ENCODE data around the gene PLA2G12A. TPM values are rescaled to one million over a fixed set of nuclear protein-coding genes. Genes with fewer than 3 reads are reported as not detected.

PLA2G12A gene
- total RNA-seq, 1 donor from 2014 or later: 17.8 TPM

DNA sequence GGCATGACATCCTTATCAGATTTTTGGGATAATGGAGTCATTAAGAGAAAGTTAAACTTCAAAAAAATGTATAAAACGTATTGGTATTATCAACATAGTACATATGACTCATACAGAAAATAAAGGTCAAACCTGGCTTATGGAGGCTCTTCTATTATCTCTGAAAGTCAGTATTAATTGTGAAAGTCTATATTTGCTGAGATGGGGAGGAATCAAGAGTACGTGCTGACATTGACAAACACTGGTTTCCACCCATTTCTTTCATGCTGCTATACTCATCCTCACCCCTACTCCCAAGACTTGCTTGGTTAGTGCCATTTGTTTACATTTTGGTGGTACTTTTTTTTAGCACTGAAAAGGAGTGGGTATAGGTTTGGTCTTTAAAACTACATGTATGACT lies 30.8 kb upstream of the PLA2G12A start:
- H2AFZ ChIP-seq (replicated peaks): no peak overlapping the region
- no peak overlapping the region for H3K9ac ChIP-seq
- no peaks in the 10 kb centered on the region for H3F3A ChIP-seq (ENCODE audit: low read depth)
- no peak overlapping the region for H3K4me3 ChIP-seq
- Mint-ChIP-seq H3K27me3 (ENCODE audit: insufficient read depth, low read depth) (no peaks in the 10 kb centered on the region), H3K36me3 (no peaks in the 10 kb centered on the region), H3K27ac (no peak overlapping the region), H3K4me3 (no peak overlapping the region), H3K4me1 (no peaks in the 10 kb centered on the region), H3K9me3 (no peaks in the 10 kb centered on the region)
- H4K20me1 ChIP-seq (ENCODE audit: low read depth): no peaks in the 10 kb centered on the region
- H3K27ac ChIP-seq: no peak overlapping the region
- H3K36me3 ChIP-seq: no peaks in the 10 kb centered on the region
- no peaks in the 10 kb centered on the region for H3K27me3 ChIP-seq
- no peak for TF ChIP-seq EZH2phosphoT487 (IDR thresholded peaks at IDR 0.05)
- TF ChIP-seq, protein P1, sequence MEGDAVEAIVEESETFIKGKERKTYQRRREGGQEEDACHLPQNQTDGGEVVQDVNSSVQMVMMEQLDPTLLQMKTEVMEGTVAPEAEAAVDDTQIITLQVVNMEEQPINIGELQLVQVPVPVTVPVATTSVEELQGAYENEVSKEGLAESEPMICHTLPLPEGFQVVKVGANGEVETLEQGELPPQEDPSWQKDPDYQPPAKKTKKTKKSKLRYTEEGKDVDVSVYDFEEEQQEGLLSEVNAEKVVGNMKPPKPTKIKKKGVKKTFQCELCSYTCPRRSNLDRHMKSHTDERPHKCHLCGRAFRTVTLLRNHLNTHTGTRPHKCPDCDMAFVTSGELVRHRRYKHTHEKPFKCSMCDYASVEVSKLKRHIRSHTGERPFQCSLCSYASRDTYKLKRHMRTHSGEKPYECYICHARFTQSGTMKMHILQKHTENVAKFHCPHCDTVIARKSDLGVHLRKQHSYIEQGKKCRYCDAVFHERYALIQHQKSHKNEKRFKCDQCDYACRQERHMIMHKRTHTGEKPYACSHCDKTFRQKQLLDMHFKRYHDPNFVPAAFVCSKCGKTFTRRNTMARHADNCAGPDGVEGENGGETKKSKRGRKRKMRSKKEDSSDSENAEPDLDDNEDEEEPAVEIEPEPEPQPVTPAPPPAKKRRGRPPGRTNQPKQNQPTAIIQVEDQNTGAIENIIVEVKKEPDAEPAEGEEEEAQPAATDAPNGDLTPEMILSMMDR (IDR thresholded peaks at IDR 0.05): no peak
- H3K4me1 ChIP-seq: no peaks in the 10 kb centered on the region
- H3K9me3 ChIP-seq (ENCODE audit: low read depth): no peaks in the 10 kb centered on the region
- no peak for DNase-seq (ENCODE audit: low spot score)
- H3K79me2 ChIP-seq (ENCODE audit: low read depth): no peaks in the 10 kb centered on the region
- H3K4me2 ChIP-seq: no peak overlapping the region

DNA sequence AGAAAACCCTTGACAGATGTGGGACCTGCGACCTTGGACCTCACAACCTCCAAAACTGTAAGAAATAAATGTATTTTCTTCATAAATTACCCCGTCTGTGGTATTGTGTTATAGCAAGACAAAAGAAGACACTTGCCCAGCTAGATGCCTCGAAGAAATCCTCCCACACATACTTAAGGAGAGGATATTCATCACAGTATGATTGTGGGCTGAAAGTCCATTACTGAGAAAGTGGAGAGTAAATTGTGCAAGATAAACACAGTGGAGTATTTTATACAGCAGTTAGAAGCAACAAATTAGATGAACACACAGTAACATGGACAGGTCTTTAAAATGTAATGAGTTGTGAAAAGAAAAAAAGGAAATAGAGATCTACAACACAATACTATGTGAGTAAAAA lies 25.8 kb upstream of the PLA2G12A start:
- TF ChIP-seq, protein P1 (IDR thresholded peaks at IDR 0.05): no peak
- TF ChIP-seq EZH2 (IDR thresholded peaks at IDR 0.05) (no peak), EZH2phosphoT487 (IDR thresholded peaks at IDR 0.05) (no peak)

DNA sequence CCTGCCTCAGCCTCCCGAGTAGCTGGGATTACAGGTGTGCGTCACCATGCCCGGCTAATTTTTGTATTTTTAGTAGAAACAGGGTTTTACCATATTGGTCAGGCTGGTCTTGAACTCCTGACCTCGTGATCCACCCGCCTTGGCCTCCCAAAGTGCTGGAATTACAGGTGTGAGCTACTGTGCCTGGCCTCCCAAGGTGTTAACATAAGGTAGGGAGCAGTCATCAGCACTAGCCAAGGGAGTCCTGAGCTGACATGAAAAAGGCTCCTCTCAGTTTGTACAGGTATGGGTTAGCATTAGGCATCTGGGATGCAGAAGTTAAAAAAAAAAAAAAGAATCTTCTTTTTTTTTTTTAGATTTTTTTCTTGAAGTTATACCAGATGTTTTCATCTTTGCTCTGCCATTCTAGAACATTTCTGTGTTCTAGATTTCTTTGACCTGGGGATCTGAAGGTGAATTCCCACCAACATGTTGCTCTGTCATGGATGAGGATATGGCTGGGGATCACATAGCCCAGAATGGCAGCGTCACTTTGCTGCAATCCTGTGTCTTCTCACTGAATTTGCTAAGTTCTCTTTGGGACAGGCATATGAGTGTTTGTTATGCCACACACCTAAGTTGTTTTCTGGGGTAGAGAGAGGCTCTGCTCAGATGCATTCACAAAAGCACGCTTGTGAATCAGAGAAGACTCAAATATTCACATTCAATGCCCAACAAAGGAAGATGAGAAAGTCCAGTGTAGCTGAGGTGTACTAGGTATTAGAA lies 24.4 kb upstream of the PLA2G12A start:
- Histone ChIP-seq H3K27me3 (no peaks in the 10 kb centered on the region), H3K79me2 (ENCODE audit: low read depth) (no peaks in the 10 kb centered on the region), H2AFZ (replicated peaks) (no peak overlapping the region), H3K4me3 (no peak overlapping the region), H3K4me2 (no peak overlapping the region), H4K20me1 (ENCODE audit: low read depth) (no peaks in the 10 kb centered on the region), H3K36me3 (no peaks in the 10 kb centered on the region), H3K4me1 (no peaks in the 10 kb centered on the region), H3F3A (ENCODE audit: low read depth) (peaks cover 13% of the 10 kb centered on the region), H3K9ac (no peak overlapping the region), H3K9me3 (ENCODE audit: low read depth) (no peaks in the 10 kb centered on the region), H3K27ac (no peak overlapping the region)
- Mint-ChIP-seq H3K4me3 (no peak overlapping the region), H3K27ac (no peak overlapping the region), H3K4me1 (no peaks in the 10 kb centered on the region), H3K9me3 (no peaks in the 10 kb centered on the region), H3K27me3 (ENCODE audit: insufficient read depth, low read depth) (no peaks in the 10 kb centered on the region), H3K36me3 (no peaks in the 10 kb centered on the region)
- no peak for TF ChIP-seq EZH2phosphoT487 (IDR thresholded peaks at IDR 0.05)
- TF ChIP-seq, protein P1 (IDR thresholded peaks at IDR 0.05): no peak
- no peak for TF ChIP-seq EZH2 (IDR thresholded peaks at IDR 0.05)
- DNase-seq (ENCODE audit: low spot score): no peak

More for the DNA sequence above, 25.8 kb upstream of the PLA2G12A start:
- Histone ChIP-seq H3K36me3 (no peaks in the 10 kb centered on the region), H3K9me3 (ENCODE audit: low read depth) (no peaks in the 10 kb centered on the region), H3K4me3 (no peak overlapping the region), H3K4me1 (no peaks in the 10 kb centered on the region), H3K79me2 (ENCODE audit: low read depth) (no peaks in the 10 kb centered on the region), H4K20me1 (ENCODE audit: low read depth) (no peaks in the 10 kb centered on the region), H3F3A (ENCODE audit: low read depth) (peaks cover 13% of the 10 kb centered on the region), H3K4me2 (no peak overlapping the region), H2AFZ (replicated peaks) (no peak overlapping the region), H3K9ac (no peak overlapping the region), H3K27me3 (no peaks in the 10 kb centered on the region), H3K27ac (no peak overlapping the region)
- H3K4me3 Mint-ChIP-seq: no peak overlapping the region
- DNase-seq (ENCODE audit: low spot score): no peak
- H3K4me1 Mint-ChIP-seq: no peaks in the 10 kb centered on the region
- no peaks in the 10 kb centered on the region for H3K36me3 Mint-ChIP-seq
- H3K9me3 Mint-ChIP-seq: no peaks in the 10 kb centered on the region
- no peak overlapping the region for H3K27ac Mint-ChIP-seq
- H3K27me3 Mint-ChIP-seq (ENCODE audit: insufficient read depth, low read depth): no peaks in the 10 kb centered on the region
